Measurements from ENCODE around the gene NRXN2. TPM values are rescaled to one million over a fixed set of nuclear protein-coding genes. Genes with fewer than 3 reads are reported as not detected.
"Not testable (repeated sequence)": the region's sequence is repeated elsewhere in the genome, so short reads cannot be mapped to it uniquely, and the experiment has no call there.

Gene NRXN2
- total and polyA plus RNA-seq, 4 donors, result 0.17 to 2.8 (median 1.4) TPM

DNA sequence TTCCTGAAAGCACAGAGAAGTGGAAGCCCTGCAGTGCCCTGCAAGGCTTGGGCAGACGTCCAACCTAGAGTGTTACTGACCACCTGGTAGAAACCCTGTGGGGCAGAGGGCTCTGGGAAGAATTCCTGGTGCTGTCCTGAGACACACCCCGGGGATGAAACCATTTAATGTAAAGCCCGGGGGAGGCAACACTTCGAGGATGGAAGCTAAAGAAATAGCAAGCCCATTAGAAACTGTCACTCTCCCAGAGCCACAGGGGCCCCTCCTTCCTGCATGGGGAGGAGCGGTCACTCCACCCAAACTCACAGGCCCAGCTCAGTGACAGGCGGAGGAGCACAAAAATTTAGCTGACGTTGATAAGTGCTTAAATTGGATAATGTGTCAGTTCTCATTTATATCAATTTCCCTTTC, 57.6 kb downstream of the NRXN2 start:
- no peak overlapping the region for H3K27ac ChIP-seq (ENCODE audit: low read depth in 1 of 2, low read length in 2 of 2)
- no peak for DNase-seq (ENCODE audit: low spot score)
- H3K4me1 ChIP-seq (ENCODE audit: control insufficient read depth in 4 of 4, insufficient read depth in 4 of 4, low read length in 3 of 4), result no peaks in the 10 kb centered on the region
- H3K9ac ChIP-seq (ENCODE audit: low read depth in 1 of 2, low read length in 2 of 2), result no peak overlapping the region
- H3K9me3 ChIP-seq (ENCODE audit: control insufficient read depth in 4 of 4, low read length in 3 of 4), result no peaks in the 10 kb centered on the region
- no peak overlapping the region for H3K4me3 ChIP-seq (ENCODE audit: low read depth in 1 of 3, low read length in 3 of 3)
- H3K27me3 ChIP-seq (ENCODE audit: control insufficient read depth in 4 of 4, insufficient read depth in 4 of 4, low read length in 3 of 4), result no peaks in the 10 kb centered on the region
- no peaks in the 10 kb centered on the region for H3K36me3 ChIP-seq (ENCODE audit: control insufficient read depth in 4 of 4, insufficient read depth in 3 of 4, low read depth in 1 of 4, low read length in 3 of 4)
- 50% methylated on average over 7 of the region's 7 CpGs for WGBS
- TF ChIP-seq, protein P1, sequence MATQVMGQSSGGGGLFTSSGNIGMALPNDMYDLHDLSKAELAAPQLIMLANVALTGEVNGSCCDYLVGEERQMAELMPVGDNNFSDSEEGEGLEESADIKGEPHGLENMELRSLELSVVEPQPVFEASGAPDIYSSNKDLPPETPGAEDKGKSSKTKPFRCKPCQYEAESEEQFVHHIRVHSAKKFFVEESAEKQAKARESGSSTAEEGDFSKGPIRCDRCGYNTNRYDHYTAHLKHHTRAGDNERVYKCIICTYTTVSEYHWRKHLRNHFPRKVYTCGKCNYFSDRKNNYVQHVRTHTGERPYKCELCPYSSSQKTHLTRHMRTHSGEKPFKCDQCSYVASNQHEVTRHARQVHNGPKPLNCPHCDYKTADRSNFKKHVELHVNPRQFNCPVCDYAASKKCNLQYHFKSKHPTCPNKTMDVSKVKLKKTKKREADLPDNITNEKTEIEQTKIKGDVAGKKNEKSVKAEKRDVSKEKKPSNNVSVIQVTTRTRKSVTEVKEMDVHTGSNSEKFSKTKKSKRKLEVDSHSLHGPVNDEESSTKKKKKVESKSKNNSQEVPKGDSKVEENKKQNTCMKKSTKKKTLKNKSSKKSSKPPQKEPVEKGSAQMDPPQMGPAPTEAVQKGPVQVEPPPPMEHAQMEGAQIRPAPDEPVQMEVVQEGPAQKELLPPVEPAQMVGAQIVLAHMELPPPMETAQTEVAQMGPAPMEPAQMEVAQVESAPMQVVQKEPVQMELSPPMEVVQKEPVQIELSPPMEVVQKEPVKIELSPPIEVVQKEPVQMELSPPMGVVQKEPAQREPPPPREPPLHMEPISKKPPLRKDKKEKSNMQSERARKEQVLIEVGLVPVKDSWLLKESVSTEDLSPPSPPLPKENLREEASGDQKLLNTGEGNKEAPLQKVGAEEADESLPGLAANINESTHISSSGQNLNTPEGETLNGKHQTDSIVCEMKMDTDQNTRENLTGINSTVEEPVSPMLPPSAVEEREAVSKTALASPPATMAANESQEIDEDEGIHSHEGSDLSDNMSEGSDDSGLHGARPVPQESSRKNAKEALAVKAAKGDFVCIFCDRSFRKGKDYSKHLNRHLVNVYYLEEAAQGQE (IDR thresholded peaks at IDR 0.05), result no peak
- TF ChIP-seq, protein P2, sequence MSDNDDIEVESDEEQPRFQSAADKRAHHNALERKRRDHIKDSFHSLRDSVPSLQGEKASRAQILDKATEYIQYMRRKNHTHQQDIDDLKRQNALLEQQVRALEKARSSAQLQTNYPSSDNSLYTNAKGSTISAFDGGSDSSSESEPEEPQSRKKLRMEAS (IDR thresholded peaks at IDR 0.05), result no peak
- no peak for TF ChIP-seq YY1 (IDR thresholded peaks at IDR 0.05)
- no peak for TF ChIP-seq NR2F2 (IDR thresholded peaks at IDR 0.05)
- TF ChIP-seq, protein P3, sequence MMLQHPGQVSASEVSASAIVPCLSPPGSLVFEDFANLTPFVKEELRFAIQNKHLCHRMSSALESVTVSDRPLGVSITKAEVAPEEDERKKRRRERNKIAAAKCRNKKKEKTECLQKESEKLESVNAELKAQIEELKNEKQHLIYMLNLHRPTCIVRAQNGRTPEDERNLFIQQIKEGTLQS (IDR thresholded peaks at IDR 0.05), result no peak
- no peak for TF ChIP-seq JUND (IDR thresholded peaks at IDR 0.05)
- TF ChIP-seq FOXA1 (IDR thresholded peaks at IDR 0.05), result no peak

DNA sequence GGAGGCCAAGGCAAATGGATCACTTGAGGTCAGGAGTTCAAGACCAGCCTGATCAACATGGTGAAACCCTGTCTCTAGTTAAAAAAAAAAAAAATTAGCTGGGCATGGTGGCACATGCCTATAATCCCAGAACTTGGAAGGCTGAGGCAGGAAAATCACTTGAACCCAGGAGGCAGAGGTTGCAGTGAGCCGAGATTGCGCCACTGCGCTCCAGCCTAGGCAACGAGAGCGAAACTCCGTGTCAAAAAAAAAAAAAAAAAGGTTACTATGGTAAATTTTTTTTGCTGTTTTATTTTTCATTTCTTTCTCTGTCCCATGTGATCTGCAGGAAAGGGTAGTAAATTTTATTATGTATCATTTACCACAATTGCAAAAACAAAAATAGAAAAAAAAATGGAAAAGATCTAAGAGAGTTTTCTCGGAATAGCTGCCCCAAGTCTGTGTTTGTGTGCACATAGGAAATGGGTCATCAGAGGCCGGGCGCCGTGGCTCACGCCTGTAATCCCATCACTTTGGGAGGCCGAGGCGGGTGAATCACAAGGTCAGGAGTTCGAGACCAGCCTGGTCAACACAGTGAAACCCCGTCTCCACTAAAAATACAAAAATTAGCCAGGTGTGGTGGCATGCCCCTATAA, 58.6 kb downstream of the NRXN2 start:
- not testable (repeated sequence) for H3K4me3 ChIP-seq (ENCODE audit: low read depth in 1 of 3, low read length in 3 of 3); H3K27ac ChIP-seq (ENCODE audit: low read depth in 1 of 2, low read length in 2 of 2); H3K27me3 ChIP-seq (ENCODE audit: control insufficient read depth in 4 of 4, insufficient read depth in 4 of 4, low read length in 3 of 4); H3K36me3 ChIP-seq (ENCODE audit: control insufficient read depth in 4 of 4, insufficient read depth in 3 of 4, low read depth in 1 of 4, low read length in 3 of 4); H3K9me3 ChIP-seq (ENCODE audit: control insufficient read depth in 4 of 4, low read length in 3 of 4); DNase-seq (ENCODE audit: low spot score); H3K9ac ChIP-seq (ENCODE audit: low read depth in 1 of 2, low read length in 2 of 2); H3K4me1 ChIP-seq (ENCODE audit: control insufficient read depth in 4 of 4, insufficient read depth in 4 of 4, low read length in 3 of 4)
- WGBS, result 86% methylated on average over 15 of the region's 15 CpGs

DNA sequence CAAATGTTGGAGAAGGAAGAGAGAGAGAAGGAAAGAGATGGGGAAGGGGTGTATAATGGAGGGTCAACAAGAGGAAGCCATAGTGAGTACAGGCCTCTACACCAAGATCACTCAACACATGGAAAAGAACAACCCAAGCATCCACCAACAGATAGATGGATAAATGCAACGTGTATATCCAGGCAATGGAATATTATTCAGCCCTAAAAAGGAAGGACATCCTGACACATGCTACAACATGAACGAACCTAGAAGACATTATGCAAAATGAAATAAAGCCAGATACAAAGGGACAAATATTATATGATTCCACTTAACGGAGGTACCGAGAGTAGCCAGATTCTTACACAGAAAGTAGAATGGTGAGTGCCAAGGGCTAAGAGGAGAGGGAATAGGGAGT, 59.3 kb downstream of the NRXN2 start:
- Histone ChIP-seq H3K9me3 (ENCODE audit: control insufficient read depth in 4 of 4, low read length in 3 of 4) (no peaks in the 10 kb centered on the region), H3K9ac (ENCODE audit: low read depth in 1 of 2, low read length in 2 of 2) (no peak overlapping the region), H3K36me3 (ENCODE audit: control insufficient read depth in 4 of 4, insufficient read depth in 3 of 4, low read depth in 1 of 4, low read length in 3 of 4) (no peaks in the 10 kb centered on the region), H3K27me3 (ENCODE audit: control insufficient read depth in 4 of 4, insufficient read depth in 4 of 4, low read length in 3 of 4) (no peaks in the 10 kb centered on the region), H3K4me1 (ENCODE audit: control insufficient read depth in 4 of 4, insufficient read depth in 4 of 4, low read length in 3 of 4) (peaks cover 0 to 10% (median 3%) of the 10 kb centered on the region in 4 donors), H3K4me3 (ENCODE audit: low read depth in 1 of 3, low read length in 3 of 3) (no peak overlapping the region), H3K27ac (ENCODE audit: low read depth in 1 of 2, low read length in 2 of 2) (no peak overlapping the region)
- TF ChIP-seq JUND (IDR thresholded peaks at IDR 0.05) (no peak), FOXA1 (IDR thresholded peaks at IDR 0.05) (no peak), TAF1 (conservative IDR thresholded peaks at IDR 0.05) (no peak), HNF4G (IDR thresholded peaks at IDR 0.05) (no peak), GABPA (IDR thresholded peaks at IDR 0.05 in 1 of 2, conservative IDR thresholded peaks at IDR 0.05 in 1 of 2) (no peak), EGR1 (IDR thresholded peaks at IDR 0.05; ENCODE audit: low read depth in 2 of 2) (no peak), YY1 (IDR thresholded peaks at IDR 0.05) (no peak), HNF4A (conservative IDR thresholded peaks at IDR 0.05) (no peak), NR2F2 (IDR thresholded peaks at IDR 0.05) (no peak), FOXA2 (IDR thresholded peaks at IDR 0.05) (no peak)
- TF ChIP-seq, protein P3 (IDR thresholded peaks at IDR 0.05), result no peak
- TF ChIP-seq, protein P1 (IDR thresholded peaks at IDR 0.05), result no peak
- no peak for DNase-seq (ENCODE audit: low spot score)
- 95% methylated on average over 4 of the region's 4 CpGs for WGBS

Data from liver (tissue), 9 donors.